Neutrophil (primary cell): ENCODE results near the gene DMD.

Experiments
- H3K27ac ChIP-seq: fragments of 200-600 bp; sonication (generic); 2 replicates; pipeline ENCODE4 v1.5.1; 2016; ENCODE audit warnings: mild to moderate bottlenecking, moderate library complexity
- H3K27me3 ChIP-seq: fragments of 200-600 bp; sonication (generic); 2 replicates; pipeline ENCODE4 v1.6.0; 2016; ENCODE audit warnings: mild to moderate bottlenecking
- H3K36me3 ChIP-seq: fragments of 200-600 bp; sonication (generic); 2 replicates; pipeline ENCODE4 v1.5.1; 2017
- H3K4me1 ChIP-seq, 2 experiments: fragments of 200-600 bp in 1 of 2; sonication (generic) in 1 of 2; 1 replicate in 1 of 2; 2 replicates in 1 of 2; pipeline versions ENCODE4 v1.5.1 to v1.6.1; 2013 to 2016; ENCODE audit warnings: low read depth in 1 of 2, low read length in 1 of 2, mild to moderate bottlenecking in 1 of 2, moderate library complexity in 1 of 2; ENCODE audit not compliant: control insufficient read depth in 1 of 2, insufficient read depth in 1 of 2
- H3K4me3 ChIP-seq, 2 experiments: fragments of 200-600 bp in 1 of 2; sonication (generic) in 1 of 2; 1 replicate in 1 of 2; 2 replicates in 1 of 2; pipeline ENCODE4 v1.5.1; 2013 to 2016; ENCODE audit warnings: low read depth in 1 of 2, low read length in 1 of 2, mild to moderate bottlenecking in 1 of 2, moderate library complexity in 1 of 2
- H3K9me3 ChIP-seq: fragments of 200-600 bp; sonication (generic); 2 replicates; pipeline ENCODE4 v1.5.1; 2016
- CTCF ChIP-seq: fragments of 200-600 bp; sonication (generic); IDR thresholded peaks from 2 replicates; pipeline ENCODE4 v1.5.1; 2016; ENCODE audit warnings: antibody characterized with exemption

Gene DMD

GRCh38 chrX:31123335-31123734 lies 2088.0 kb downstream of the DMD start:
- H3K27ac ChIP-seq = no peak overlapping the region
- H3K27me3 ChIP-seq = no peaks in the 10 kb centered on the region
- no peaks in the 10 kb centered on the region for H3K4me1 ChIP-seq
- no peak for TF ChIP-seq CTCF
- H3K4me3 ChIP-seq = no peak overlapping the region
- no peaks in the 10 kb centered on the region for H3K36me3 ChIP-seq
- H3K9me3 ChIP-seq = no peaks in the 10 kb centered on the region

- H3K9me3 ChIP-seq = no peaks in the 10 kb centered on the region
- no peaks in the 10 kb centered on the region for H3K4me1 ChIP-seq
- no peak overlapping the region for H3K4me3 ChIP-seq
- no peaks in the 10 kb centered on the region for H3K36me3 ChIP-seq
- no peaks in the 10 kb centered on the region for H3K27me3 ChIP-seq
- TF ChIP-seq CTCF = no peak
- no peak overlapping the region for H3K27ac ChIP-seq
These were observed 2094.1 kb downstream of the DMD start for GRCh38 chrX:31117266-31117665.

- TF ChIP-seq CTCF = no peak
- Histone ChIP-seq H3K27ac (no peak overlapping the region), H3K36me3 (no peaks in the 10 kb centered on the region), H3K27me3 (no peaks in the 10 kb centered on the region), H3K9me3 (no peaks in the 10 kb centered on the region), H3K4me3 (no peak overlapping the region), H3K4me1 (no peaks in the 10 kb centered on the region)
These were observed 2096.0 kb downstream of the DMD start for GRCh38 chrX:31115398-31115797.

GRCh38 chrX:31114858-31115257 lies 2096.5 kb downstream of the DMD start:
- Histone ChIP-seq H3K27ac (no peak overlapping the region), H3K36me3 (no peaks in the 10 kb centered on the region), H3K9me3 (no peaks in the 10 kb centered on the region), H3K4me3 (no peak overlapping the region), H3K27me3 (no peaks in the 10 kb centered on the region), H3K4me1 (no peaks in the 10 kb centered on the region)
- no peak for TF ChIP-seq CTCF

GRCh38 chrX:31112226-31112999 lies 2098.9 kb downstream of the DMD start:
- Histone ChIP-seq H3K36me3 (no peaks in the 10 kb centered on the region), H3K27ac (no peak overlapping the region)
- no peak for TF ChIP-seq CTCF

More at GRCh38 chrX:31112226-31112999, 2098.9 kb downstream of the DMD start:
- Histone ChIP-seq H3K4me1 (no peaks in the 10 kb centered on the region), H3K27me3 (no peaks in the 10 kb centered on the region), H3K4me3 (no peak overlapping the region), H3K9me3 (no peaks in the 10 kb centered on the region)
